Activated naive CD4-positive, alpha-beta T cell treated with anti-CD3 and anti-CD28 coated beads, Interleukin-2, amount 50 U/mL, for 16 hours (primary cell): Measurements from ENCODE around the gene PEX3.

ENCODE experiments used
- DNase-seq: peaks from one replicate; pipeline ENCODE4 v3.0.0-alpha.2; 2020

The PEX3 gene

GRCh38 chr6:143540192-143540591 lies 89.6 kb downstream of the PEX3 start:
- DNase-seq, result no peak
